ENCODE data around the gene ESR2.

Gene ESR2

GRCh38 chr14:64303471-64303917 is 9.3 kb upstream of the ESR2 start:
- Histone ChIP-seq H4K20me1 (ENCODE audit: insufficient read depth) (no peaks in the 10 kb centered on the region), H3K27ac (no peak overlapping the region), H3K4me2 (no peak overlapping the region), H3K36me3 (ENCODE audit: insufficient read depth) (no peaks in the 10 kb centered on the region), H2AFZ (ENCODE audit: low read depth) (no peak overlapping the region), H3K79me2 (ENCODE audit: insufficient read depth, low read depth) (no peaks in the 10 kb centered on the region), H3K4me3 (IDR thresholded peaks at IDR 0.05; ENCODE audit: insufficient read depth, low read depth, low read length) (no peak overlapping the region), H3K4me1 (ENCODE audit: low read depth, poor library complexity, severe bottlenecking) (peaks cover 7% of the 10 kb centered on the region), H3K9ac (no peak overlapping the region), H3K27me3 (ENCODE audit: insufficient read depth, low read depth) (no peaks in the 10 kb centered on the region)
- TF ChIP-seq CTCF (conservative IDR thresholded peaks at IDR 0.05; ENCODE audit: low read depth, low read length): peak; percentile 78

GRCh38 chr14:64298773-64299172 is 4.6 kb upstream of the ESR2 start:
- Histone ChIP-seq H4K20me1 (ENCODE audit: insufficient read depth) (no peaks in the 10 kb centered on the region), H3K4me1 (ENCODE audit: low read depth, poor library complexity, severe bottlenecking) (peaks cover 13% of the 10 kb centered on the region), H2AFZ (ENCODE audit: low read depth) (no peak overlapping the region), H3K4me2 (no peak overlapping the region), H3K27ac (no peak overlapping the region), H3K4me3 (IDR thresholded peaks at IDR 0.05; ENCODE audit: insufficient read depth, low read depth, low read length) (no peak overlapping the region), H3K27me3 (ENCODE audit: insufficient read depth, low read depth) (no peaks in the 10 kb centered on the region), H3K79me2 (ENCODE audit: insufficient read depth, low read depth) (no peaks in the 10 kb centered on the region), H3K36me3 (ENCODE audit: insufficient read depth) (no peaks in the 10 kb centered on the region), H3K9ac (no peak overlapping the region)
- no peak for TF ChIP-seq CTCF (conservative IDR thresholded peaks at IDR 0.05; ENCODE audit: low read depth, low read length)

- H3K9ac ChIP-seq: no peak overlapping the region
- no peaks in the 10 kb centered on the region for H3K36me3 ChIP-seq (ENCODE audit: insufficient read depth)
- H4K20me1 ChIP-seq (ENCODE audit: insufficient read depth): no peaks in the 10 kb centered on the region
- H3K79me2 ChIP-seq (ENCODE audit: insufficient read depth, low read depth): no peaks in the 10 kb centered on the region
- no peaks in the 10 kb centered on the region for H3K27me3 ChIP-seq (ENCODE audit: insufficient read depth, low read depth)
- H2AFZ ChIP-seq (ENCODE audit: low read depth): no peak overlapping the region
- H3K4me2 ChIP-seq: no peak overlapping the region
- H3K4me1 ChIP-seq (ENCODE audit: low read depth, poor library complexity, severe bottlenecking): peaks cover 24% of the 10 kb centered on the region
- no peak overlapping the region for H3K4me3 ChIP-seq (IDR thresholded peaks at IDR 0.05; ENCODE audit: insufficient read depth, low read depth, low read length)
- TF ChIP-seq CTCF (conservative IDR thresholded peaks at IDR 0.05; ENCODE audit: low read depth, low read length): no peak
- H3K27ac ChIP-seq: no peak overlapping the region
Observed at GRCh38 chr14:64296561-64296960, 2.4 kb upstream of the ESR2 start.

- Histone ChIP-seq H4K20me1 (ENCODE audit: insufficient read depth) (no peaks in the 10 kb centered on the region), H3K4me3 (IDR thresholded peaks at IDR 0.05; ENCODE audit: insufficient read depth, low read depth, low read length) (no peak overlapping the region), H3K4me2 (peak overlapping the region; percentile 78), H3K4me1 (ENCODE audit: low read depth, poor library complexity, severe bottlenecking) (peaks cover 19% of the 10 kb centered on the region), H2AFZ (ENCODE audit: low read depth) (peak overlapping the region; percentile 97), H3K27me3 (ENCODE audit: insufficient read depth, low read depth) (no peaks in the 10 kb centered on the region), H3K9ac (peak overlapping the region; percentile 71; the same call in 1 of the 2 replicates), H3K27ac (peak overlapping the region; percentile 38; the same call in 1 of the 2 replicates), H3K36me3 (ENCODE audit: insufficient read depth) (no peaks in the 10 kb centered on the region), H3K79me2 (ENCODE audit: insufficient read depth, low read depth) (no peaks in the 10 kb centered on the region)
- TF ChIP-seq CTCF (conservative IDR thresholded peaks at IDR 0.05; ENCODE audit: low read depth, low read length): peak; percentile 88
Observed at GRCh38 chr14:64294672-64295413, 672 bp upstream of the ESR2 start.
